NCI-H2081 (cell line): ENCODE results near the gene ZNF423.

ENCODE experiments used
- DNase-seq, 2 experiments: peaks; one replicate each; lab custom pipeline; 2025; lab: John Stamatoyannopoulos, UW

The ZNF423 gene

GRCh38 chr16:49556249-49556605, 299.7 kb downstream of the ZNF423 start:
- DNase-seq: no peak

GRCh38 chr16:49554681-49555080, 301.2 kb downstream of the ZNF423 start:
- DNase-seq: no peak

GRCh38 chr16:49552313-49552928, 303.5 kb downstream of the ZNF423 start:
- DNase-seq: no peak

GRCh38 chr16:49550666-49551065, 305.2 kb downstream of the ZNF423 start:
- no peak for DNase-seq

- DNase-seq: no peak
These were observed 305.8 kb downstream of the ZNF423 start for GRCh38 chr16:49550140-49550539.

- DNase-seq: no peak
These were observed 307.5 kb downstream of the ZNF423 start for GRCh38 chr16:49548325-49548970.

- DNase-seq: no peak
These were observed 308.5 kb downstream of the ZNF423 start for GRCh38 chr16:49547448-49547847.

GRCh38 chr16:49546735-49547134, 309.2 kb downstream of the ZNF423 start:
- DNase-seq: no peak

- no peak for DNase-seq
These were observed 310.0 kb downstream of the ZNF423 start for GRCh38 chr16:49545741-49546448.

GRCh38 chr16:49545243-49545642, 310.7 kb downstream of the ZNF423 start:
- DNase-seq: no peak

GRCh38 chr16:49544828-49545227, 311.1 kb downstream of the ZNF423 start:
- DNase-seq: no peak

- DNase-seq: no peak
These were observed 312.3 kb downstream of the ZNF423 start for GRCh38 chr16:49543631-49543946.

GRCh38 chr16:49542946-49543630, 312.8 kb downstream of the ZNF423 start:
- DNase-seq: no peak

GRCh38 chr16:49542391-49542891, 313.5 kb downstream of the ZNF423 start:
- DNase-seq: no peak

- no peak for DNase-seq
These were observed 315.1 kb downstream of the ZNF423 start for GRCh38 chr16:49540836-49541235.

GRCh38 chr16:49539758-49540157, 316.2 kb downstream of the ZNF423 start:
- no peak for DNase-seq

- no peak for DNase-seq
These were observed 317.9 kb downstream of the ZNF423 start for GRCh38 chr16:49537924-49538459.

GRCh38 chr16:49534901-49535610, 320.9 kb downstream of the ZNF423 start:
- DNase-seq: no peak

- DNase-seq: no peak
These were observed 322.5 kb downstream of the ZNF423 start for GRCh38 chr16:49533422-49533821.

- no peak for DNase-seq
These were observed 323.0 kb downstream of the ZNF423 start for GRCh38 chr16:49532873-49533272.

- no peak for DNase-seq
These were observed 323.7 kb downstream of the ZNF423 start for GRCh38 chr16:49531931-49532840.
